ENCODE data around the gene SMURF1.

Gene SMURF1

DNA sequence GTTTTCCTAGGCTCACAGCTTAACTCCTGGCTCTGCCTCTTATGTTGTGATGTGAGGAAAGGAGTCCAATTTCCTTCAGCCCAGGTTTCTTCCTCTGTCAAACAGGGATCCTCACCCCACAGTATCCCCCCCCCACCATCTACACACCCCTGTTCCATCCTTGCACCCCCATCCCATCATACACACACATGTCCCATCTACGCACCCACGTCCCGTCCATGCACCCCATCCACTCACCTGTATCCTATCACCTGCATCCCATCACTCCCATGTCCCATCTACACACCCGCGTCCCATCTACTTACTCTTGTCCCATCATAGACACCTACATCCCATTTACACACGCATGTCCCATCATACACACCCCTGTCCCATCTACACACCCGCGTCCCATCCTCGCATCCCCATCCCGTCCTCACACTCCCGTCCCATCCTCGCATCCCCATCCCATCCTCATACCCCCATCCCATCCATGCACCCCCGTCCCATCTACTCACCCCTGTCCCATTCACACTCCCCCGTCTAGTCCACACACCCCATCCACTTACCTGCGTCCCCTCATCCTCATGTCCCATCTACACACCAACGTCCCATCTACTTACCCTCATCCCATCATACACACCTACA is 148.3 kb downstream of the SMURF1 start:
- TF ChIP-seq TAF1 (IDR thresholded peaks at IDR 0.05; ENCODE audit: borderline replicate concordance, insufficient read depth, low read length) (no peak), FOXP2 (optimal IDR thresholded peaks at IDR 0.05; ENCODE audit: borderline replicate concordance, extremely low read depth, extremely low read length, insufficient read depth) (no peak), POLR2AphosphoS5 (IDR thresholded peaks at IDR 0.05; ENCODE audit: low read depth, low read length) (no peak), SIN3A (IDR thresholded peaks at IDR 0.05; ENCODE audit: borderline replicate concordance, insufficient read depth, low read length) (no peak)
- TF ChIP-seq, protein P1, sequence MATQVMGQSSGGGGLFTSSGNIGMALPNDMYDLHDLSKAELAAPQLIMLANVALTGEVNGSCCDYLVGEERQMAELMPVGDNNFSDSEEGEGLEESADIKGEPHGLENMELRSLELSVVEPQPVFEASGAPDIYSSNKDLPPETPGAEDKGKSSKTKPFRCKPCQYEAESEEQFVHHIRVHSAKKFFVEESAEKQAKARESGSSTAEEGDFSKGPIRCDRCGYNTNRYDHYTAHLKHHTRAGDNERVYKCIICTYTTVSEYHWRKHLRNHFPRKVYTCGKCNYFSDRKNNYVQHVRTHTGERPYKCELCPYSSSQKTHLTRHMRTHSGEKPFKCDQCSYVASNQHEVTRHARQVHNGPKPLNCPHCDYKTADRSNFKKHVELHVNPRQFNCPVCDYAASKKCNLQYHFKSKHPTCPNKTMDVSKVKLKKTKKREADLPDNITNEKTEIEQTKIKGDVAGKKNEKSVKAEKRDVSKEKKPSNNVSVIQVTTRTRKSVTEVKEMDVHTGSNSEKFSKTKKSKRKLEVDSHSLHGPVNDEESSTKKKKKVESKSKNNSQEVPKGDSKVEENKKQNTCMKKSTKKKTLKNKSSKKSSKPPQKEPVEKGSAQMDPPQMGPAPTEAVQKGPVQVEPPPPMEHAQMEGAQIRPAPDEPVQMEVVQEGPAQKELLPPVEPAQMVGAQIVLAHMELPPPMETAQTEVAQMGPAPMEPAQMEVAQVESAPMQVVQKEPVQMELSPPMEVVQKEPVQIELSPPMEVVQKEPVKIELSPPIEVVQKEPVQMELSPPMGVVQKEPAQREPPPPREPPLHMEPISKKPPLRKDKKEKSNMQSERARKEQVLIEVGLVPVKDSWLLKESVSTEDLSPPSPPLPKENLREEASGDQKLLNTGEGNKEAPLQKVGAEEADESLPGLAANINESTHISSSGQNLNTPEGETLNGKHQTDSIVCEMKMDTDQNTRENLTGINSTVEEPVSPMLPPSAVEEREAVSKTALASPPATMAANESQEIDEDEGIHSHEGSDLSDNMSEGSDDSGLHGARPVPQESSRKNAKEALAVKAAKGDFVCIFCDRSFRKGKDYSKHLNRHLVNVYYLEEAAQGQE (IDR thresholded peaks at IDR 0.05; ENCODE audit: insufficient read depth in 1 of 2, low read depth in 2 of 2, low read length in 2 of 2): no peak

DNA sequence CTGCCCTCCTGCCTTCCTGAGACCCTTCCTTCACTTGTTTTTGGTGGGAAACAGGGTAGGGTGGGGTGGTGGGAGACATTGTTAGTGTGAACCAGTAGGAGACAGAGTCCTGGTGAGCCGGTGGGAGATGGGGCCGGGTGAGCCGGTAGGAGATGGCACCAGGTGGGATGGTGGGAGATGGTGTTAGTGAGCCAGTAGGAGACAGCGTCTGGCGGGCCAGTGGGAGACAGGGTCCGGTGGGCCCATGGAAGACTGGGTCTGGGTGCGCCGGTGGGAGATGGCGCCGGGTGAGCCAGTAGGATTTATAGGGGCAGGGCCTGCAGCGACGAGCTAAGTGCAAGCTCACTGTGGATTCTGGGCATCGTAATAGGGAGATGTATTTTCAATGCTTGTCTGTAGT is 148.8 kb downstream of the SMURF1 start:
- TF ChIP-seq TAF1 (IDR thresholded peaks at IDR 0.05; ENCODE audit: borderline replicate concordance, insufficient read depth, low read length) (no peak), FOXP2 (optimal IDR thresholded peaks at IDR 0.05; ENCODE audit: borderline replicate concordance, extremely low read depth, extremely low read length, insufficient read depth) (no peak), SIN3A (IDR thresholded peaks at IDR 0.05; ENCODE audit: borderline replicate concordance, insufficient read depth, low read length) (no peak), POLR2AphosphoS5 (IDR thresholded peaks at IDR 0.05; ENCODE audit: low read depth, low read length) (no peak)
- TF ChIP-seq, protein P1 (IDR thresholded peaks at IDR 0.05; ENCODE audit: insufficient read depth in 1 of 2, low read depth in 2 of 2, low read length in 2 of 2): no peak

DNA sequence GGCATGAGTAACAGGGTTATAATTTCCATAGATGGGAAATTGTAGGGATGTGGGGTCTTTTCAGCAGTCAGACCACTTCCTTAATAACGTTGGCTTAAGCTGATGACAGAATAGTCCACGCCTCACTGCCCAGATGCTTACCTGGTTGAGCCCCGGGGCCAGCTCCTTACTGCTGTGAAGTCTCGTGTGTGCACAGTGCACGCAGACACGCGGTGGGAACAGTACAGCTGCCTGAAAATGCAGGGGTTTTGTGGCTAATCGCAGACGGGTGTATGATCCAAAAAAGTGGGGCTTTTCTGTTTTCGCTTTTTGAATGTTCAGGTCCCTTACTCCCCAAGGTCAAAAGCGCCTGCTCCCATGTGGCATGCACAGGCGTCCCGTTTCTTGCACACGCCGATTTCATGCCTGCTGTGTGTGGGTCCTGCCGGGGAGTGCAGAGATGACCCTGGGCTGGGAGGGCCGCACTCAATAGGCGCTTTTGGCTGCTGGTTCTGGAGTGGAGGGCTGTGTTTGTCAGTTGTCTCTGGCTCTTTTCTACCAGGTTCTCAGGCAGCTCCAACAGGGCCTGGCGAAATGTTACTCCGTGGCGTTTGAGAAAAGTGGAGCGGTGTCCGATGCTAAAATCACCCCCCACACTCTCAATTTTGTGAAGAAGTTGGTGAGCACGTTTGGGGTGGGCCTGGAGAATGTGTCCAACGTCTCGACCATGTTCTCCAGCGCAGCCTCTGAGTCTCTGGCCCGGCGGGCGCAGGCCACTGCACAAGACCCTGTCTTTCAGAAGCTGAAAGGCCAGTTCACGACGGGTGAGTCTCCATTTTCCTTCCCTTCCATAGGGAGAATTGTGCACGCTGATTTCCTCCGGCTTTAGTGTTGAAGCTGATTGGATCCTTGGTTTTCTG is 149.6 kb downstream of the SMURF1 start:
- no peak for TF ChIP-seq SIN3A (IDR thresholded peaks at IDR 0.05; ENCODE audit: borderline replicate concordance, insufficient read depth, low read length)
- no peak for TF ChIP-seq FOXP2 (optimal IDR thresholded peaks at IDR 0.05; ENCODE audit: borderline replicate concordance, extremely low read depth, extremely low read length, insufficient read depth)
- TF ChIP-seq POLR2AphosphoS5 (IDR thresholded peaks at IDR 0.05; ENCODE audit: low read depth, low read length): no peak
- no peak for TF ChIP-seq TAF1 (IDR thresholded peaks at IDR 0.05; ENCODE audit: borderline replicate concordance, insufficient read depth, low read length)
- TF ChIP-seq, protein P1 (IDR thresholded peaks at IDR 0.05; ENCODE audit: insufficient read depth in 1 of 2, low read depth in 2 of 2, low read length in 2 of 2): no peak

DNA sequence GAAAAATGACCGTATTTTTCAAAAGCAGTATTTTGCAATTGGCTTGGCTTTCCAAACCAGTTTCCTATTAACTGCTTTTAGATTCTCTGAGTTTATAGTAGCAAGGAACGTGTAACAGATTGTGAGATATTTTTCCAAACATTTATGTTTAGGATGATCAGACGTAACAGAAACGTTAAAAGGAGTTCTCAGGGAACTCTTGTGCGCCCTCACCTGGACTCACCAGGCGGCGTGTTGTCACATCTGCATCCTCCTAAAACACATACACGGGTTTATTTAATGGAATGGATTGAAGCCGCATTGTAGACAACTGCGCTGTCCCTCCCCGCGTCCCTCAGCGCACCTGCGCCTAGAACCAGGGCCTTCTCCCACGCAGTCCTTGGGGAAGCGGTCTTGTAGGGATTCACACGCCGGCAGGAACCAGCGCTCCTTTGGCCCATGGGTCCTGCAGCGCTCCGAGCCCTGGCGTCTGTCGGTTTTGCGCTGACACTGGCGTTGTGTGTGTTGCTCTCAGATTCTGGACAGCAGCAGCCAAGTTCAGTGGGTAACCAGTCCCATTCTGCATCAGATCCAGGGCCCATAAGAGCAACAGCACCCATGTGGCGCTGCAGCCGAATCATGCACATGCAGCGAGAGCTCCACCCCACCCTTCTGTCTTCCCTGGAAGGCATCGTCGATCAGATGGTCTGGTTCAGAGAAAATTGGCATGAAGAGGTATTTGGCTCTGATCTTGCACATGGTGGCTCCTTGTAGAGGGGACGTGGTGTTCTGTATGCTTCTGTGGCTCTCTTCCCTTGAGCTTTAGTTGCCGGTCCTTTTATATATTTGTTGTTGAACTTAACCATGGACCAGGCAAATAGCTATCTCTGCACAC is 150.6 kb downstream of the SMURF1 start:
- TF ChIP-seq FOXP2 (optimal IDR thresholded peaks at IDR 0.05; ENCODE audit: borderline replicate concordance, extremely low read depth, extremely low read length, insufficient read depth) (no peak), POLR2AphosphoS5 (IDR thresholded peaks at IDR 0.05; ENCODE audit: low read depth, low read length) (no peak), TAF1 (IDR thresholded peaks at IDR 0.05; ENCODE audit: borderline replicate concordance, insufficient read depth, low read length) (no peak), SIN3A (IDR thresholded peaks at IDR 0.05; ENCODE audit: borderline replicate concordance, insufficient read depth, low read length) (no peak)
- TF ChIP-seq, protein P1 (IDR thresholded peaks at IDR 0.05; ENCODE audit: insufficient read depth in 1 of 2, low read depth in 2 of 2, low read length in 2 of 2): no peak

Measured in PFSK-1 (cell line).